Mesenteric fat pad (tissue), 1 donor: ENCODE measurements around the gene SPR. TPM values are rescaled to one million over a fixed set of nuclear protein-coding genes. Genes with fewer than 3 reads are reported as not detected.

ENCODE experiments used
- DNase-seq: peaks from one replicate; pipeline ENCODE4 v3.0.0-alpha.2; 2020; ENCODE audit warnings: low spot score
- total RNA-seq: library from RNA; stranded (reverse); fragmentation: NEBNext Ultra II Directional; extraction: Animal tissue kit (Norgen Biotek cat#: 25700); gene quantifications from one replicate; pipeline ENCODE4 v1.2.1, GENCODE V29; 2021
- donor health status: DM: yes; HTN: yes; CAD: no.

SPR gene
- total RNA-seq, 1 donor from 2014 or later = 38.6 TPM

DNA sequence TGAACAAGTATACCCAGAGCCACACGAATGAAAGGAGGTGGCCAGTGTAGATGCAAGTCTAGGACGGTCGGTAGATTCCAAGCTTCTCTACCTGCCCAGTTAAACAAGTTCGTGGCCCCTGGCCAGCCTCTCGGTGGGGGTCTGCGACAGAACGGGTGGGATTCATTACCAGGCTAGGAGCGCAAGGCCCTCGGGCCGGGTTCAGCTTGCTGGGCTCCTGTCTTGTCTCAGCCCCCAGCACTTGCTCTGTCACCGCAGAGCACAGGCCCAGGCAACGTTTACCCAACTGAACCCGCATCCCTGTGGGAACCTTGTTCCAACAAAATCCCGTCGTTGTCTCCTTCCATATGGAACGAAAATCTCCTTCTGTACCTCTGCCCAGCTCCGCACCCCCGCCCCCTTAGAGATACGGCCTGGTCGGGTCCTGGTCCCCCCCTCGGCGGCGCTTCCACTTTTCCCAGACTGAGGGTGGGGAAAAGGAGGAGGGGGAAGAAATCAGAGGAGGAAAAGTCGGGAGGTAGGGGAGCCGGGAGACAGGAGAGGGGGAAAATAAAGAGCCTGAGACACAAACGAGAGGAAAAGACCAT lies 28.2 kb downstream of the SPR start:
- no peak for DNase-seq

DNA sequence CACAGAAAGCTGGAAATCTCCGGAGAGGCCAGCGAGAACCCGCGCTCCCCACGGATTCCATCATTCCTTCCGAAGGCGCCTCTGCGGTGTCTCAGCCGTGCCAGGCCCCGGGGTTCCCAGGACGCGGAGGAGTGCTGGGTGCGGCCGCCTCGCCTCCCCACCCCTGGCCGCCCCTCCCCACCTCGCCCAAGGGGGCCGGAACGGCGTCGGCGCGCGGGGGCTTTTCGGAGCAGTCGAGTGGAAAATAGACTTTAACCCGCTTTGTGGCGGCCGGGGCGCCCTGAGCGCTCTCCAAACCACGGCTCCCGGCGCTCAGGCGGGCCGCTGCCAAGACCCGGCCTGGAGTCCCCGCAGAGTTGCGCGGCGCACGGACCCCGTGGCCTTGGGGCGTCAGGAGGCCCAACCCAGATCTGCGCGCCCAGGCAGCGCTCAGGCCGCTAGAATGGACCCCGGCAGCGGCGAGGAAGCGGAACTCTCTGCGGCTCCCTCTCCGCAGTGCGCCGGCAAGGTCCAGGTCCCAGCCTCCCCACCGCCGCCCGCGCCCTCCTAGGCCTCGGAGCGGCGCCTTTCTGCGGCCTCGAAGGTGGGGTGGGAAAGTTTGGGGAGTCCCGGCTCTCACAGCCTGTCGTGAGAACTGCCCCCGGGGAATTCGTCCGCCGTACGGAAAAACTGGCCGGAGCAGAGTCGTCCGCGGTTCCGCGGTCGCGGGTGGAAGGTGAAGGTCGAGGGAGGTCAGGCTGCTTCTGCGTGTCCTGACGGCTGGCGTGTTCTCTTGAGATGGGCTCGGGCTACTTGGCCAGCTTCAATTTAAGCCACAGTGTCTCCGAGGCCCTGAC lies 28.9 kb downstream of the SPR start:
- DNase-seq = peak; percentile 89

DNA sequence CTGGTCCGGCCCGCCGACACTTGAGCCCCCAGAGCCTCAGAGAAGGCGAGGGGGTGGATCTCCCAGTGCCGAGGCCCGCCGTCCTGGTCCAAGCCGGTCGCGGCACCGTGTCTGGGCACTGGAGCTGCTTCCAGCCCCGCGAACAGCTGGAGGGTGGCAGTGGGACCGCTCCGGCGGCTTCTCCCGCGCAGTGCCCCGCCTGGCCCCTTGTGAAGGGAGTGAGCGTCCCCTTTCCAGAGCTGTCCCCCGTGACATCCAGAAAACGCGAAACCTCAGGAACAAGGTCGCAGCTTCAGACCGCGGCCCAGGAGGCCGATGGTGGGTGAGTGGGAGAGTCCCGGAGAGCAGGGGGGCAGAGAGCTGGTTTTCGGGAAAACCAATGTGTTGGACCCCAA lies 29.5 kb downstream of the SPR start:
- DNase-seq = peak; percentile 85

DNA sequence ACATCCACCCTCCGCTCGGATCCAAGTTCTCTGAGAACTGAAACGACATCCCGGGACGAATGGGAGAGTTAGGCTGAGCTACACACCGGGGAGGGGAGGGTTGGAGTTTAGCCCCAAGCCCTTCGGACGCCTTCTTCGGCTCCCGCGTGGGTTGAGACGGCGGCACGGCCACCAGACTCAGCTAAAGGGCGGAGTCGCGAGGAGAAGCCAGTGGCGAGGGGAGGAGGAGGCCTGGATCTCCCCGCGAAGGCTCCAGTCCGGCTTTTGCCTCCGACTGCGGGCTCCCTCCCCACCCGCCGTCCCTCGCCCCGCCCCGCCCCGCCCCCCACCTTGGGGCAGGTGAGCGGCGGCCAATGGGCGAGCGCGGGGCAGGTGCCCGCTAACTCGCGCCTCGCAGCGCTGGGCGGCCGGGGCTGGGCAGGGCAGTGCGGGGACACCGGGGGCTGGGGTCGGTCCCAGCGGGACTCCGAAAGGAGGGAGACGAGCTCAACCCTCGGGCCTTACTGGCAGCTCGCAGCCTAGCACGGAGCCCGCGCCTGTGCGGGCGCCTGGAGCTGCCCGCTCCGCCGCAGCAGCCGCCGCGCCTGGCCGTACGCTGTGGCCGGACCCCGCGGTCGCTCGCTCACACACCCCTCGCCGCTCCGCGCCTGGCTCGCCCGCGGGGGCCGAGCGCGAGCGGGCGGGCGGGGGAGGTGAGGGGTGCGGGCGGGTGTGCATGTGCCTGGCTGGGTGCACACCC lies 30.1 kb downstream of the SPR start, which contains the start of gene EMX1:
Gene EMX1 (plus strand): TSS at position 382 of the 739 bp plus-strand sequence. CDS start 334 bp downstream, at position 716.
- DNase-seq = peak; percentile 86

DNA sequence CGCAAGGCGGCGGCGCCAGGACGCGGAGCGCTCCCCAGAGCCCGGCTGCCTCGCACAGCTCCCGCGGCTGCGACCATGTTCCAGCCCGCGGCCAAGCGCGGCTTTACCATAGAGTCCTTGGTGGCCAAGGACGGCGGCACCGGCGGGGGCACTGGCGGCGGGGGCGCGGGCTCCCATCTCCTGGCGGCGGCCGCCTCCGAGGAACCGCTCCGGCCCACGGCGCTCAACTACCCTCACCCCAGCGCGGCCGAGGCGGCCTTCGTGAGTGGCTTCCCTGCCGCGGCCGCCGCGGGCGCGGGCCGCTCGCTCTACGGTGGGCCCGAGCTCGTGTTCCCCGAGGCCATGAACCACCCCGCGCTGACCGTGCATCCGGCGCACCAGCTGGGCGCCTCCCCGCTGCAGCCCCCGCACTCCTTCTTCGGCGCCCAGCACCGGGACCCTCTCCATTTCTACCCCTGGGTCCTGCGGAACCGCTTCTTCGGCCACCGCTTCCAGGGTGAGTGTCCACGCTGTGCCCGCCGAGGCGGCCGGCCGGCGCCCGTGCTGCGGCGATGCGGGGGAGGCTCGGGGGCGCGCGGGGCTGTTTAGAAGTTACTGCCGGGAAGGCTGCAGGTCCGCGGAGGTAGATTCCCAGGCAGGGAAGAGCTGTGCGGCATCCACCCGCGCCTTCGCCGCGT lies 30.8 kb downstream of the SPR start:
- peak; percentile 88 for DNase-seq

DNA sequence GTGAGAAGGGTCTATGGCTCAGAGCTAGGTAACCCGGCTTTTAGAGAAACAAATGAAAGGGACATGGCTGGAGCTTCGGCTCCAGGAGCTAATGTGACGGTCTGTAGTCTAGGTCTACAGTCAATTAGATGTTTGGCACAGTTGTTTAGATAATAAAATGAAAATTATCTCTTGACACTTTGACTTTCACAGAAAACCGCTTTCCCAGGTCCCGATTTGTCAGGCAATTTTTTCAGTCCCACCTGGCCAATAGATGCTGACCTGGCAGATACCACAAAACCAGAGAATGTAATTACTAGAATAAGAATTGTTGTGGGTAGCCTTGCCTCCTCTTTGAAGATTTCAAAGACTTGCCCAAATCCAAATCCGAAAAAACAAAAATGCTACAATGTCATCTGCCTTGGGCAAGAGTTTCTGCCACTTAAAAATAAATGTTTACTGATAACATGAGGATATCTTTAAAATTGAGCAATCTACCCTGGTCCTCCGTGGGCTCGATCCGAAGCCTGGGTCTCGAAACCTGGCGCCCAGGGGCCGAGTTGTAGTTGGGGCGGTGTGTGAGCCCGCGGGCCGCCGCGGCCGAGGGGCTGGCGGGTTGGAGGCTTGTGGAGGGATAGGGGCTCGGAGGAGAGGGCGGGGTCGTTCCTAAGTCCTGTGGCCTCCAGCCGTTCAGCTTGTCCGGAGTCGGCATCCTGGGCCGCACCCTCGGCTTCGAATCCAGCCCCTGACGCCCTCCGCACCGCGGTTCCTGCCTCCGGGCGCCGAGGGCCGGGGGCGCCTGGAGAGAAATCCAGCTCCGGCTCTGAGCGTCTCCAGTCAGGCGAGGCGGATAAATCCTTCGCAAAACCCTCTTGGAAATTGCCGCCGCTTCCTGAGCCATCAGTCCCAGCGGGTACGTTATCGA lies 32.5 kb downstream of the SPR start:
- DNase-seq = peak; percentile 82

DNA sequence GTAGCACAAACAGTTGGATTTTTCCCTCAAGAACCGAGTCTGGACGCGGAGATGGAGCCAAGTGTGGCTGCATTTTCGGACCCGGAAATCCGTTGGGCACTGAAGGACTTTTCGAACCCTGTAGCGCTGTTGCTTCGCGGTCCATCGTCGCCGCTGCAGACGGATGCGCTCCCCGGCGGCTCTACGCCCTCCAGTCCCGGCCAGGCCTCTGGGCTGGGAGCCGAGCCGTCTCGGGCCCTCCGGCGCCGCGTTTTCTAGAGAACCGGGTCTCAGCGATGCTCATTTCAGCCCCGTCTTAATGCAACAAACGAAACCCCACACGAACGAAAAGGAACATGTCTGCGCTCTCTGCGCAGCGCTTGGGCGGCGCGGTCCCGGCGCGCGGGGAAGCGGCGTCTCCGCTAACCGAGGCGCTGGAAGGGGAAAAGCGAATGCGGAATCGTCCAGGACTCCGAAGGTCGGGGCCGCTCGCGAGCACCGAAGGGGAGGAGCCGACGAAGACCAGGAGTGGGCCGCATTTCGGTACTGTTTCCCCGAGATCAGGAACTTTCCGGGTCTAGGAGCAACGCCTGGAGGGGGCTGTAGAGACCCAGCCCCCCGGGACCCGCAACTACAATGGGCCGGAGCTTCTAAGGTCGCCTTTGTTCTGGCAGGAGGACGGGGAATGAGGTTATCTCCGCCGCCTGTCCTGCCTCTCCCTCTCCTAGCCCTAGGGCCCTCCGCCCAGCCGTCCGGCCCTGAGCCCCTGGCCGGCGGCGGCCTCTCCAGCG lies 33.3 kb downstream of the SPR start:
- peak; percentile 79 for DNase-seq

DNA sequence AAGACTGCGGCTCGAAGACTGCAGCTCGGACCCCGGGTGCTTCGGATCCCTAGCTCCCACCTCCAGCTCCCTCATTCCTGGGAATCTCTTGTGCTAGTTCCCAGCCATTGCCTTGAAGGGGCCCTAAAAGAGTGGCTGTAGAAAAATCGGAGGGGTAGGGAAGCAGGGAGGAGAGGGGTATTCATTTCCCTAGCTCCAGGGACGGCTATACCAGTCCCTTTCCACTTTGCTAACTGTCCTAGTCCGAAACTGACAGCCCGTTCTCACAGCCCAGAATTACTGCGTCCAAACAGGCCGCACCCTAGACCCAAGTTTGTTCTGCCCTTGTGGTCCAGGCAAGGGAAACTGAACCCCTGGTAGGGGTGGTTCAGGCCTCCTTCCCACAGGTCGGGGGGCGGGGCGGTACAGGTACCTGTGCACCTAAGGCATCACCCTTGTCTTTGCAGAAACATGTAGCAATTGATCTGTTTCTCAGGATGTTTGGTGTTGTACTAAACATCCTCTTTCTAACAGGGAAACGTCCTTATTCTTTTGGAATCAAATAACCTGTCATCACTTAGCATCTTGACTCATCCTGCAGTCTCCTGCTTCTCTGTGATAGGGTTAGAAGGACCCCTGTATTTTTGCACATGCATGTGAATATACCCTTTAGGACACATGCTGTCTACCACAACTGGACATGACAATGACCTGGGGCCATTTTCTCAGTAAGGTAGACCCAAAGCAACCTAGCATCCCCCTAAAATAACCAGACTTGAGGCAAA lies 34.1 kb downstream of the SPR start:
- no peak for DNase-seq

DNA sequence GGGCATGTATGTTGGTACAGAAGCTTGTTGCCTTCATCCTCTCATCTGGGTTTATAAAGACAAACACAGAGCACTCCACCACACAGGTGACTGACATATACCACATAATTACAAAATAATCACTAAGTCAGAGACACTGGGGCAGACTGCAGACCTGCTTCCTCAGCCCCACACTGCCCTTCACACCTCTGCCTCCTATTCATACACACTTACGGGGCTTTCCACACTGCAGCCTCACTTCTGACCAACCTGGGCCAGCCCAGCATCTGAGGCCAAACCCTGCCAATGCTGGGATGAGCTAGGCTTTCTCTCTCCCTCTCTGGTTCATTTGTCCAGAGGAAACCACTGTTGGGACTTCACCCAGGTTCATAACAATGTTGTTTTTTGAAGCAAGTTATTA lies 34.6 kb downstream of the SPR start:
- no peak for DNase-seq

DNA sequence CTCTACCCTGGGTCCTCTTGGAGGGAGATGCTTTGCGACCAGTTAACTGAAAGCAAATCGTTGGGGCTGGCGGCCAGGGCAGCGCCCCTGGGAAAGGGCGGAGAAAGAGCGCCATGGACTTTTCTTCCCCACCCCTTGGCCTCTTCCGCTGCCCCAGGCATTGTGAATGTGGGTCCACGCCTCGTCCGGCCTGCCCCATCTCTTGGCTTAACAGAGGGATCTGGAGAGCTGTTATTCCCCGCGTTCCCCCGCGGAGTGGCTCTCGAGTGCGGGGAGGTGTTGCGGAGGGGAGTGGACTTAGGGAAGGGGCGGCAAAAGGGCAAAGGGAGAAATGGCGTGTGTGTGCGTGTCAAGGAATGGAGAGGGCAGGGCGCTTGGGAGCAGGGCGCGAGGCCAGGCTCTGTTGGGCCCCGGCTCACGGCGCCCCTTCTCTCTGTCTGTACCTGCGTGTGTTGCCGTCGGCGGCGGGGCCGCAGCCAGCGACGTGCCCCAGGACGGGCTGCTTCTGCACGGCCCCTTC lies 36.7 kb downstream of the SPR start:
- peak; percentile 89 for DNase-seq

DNA sequence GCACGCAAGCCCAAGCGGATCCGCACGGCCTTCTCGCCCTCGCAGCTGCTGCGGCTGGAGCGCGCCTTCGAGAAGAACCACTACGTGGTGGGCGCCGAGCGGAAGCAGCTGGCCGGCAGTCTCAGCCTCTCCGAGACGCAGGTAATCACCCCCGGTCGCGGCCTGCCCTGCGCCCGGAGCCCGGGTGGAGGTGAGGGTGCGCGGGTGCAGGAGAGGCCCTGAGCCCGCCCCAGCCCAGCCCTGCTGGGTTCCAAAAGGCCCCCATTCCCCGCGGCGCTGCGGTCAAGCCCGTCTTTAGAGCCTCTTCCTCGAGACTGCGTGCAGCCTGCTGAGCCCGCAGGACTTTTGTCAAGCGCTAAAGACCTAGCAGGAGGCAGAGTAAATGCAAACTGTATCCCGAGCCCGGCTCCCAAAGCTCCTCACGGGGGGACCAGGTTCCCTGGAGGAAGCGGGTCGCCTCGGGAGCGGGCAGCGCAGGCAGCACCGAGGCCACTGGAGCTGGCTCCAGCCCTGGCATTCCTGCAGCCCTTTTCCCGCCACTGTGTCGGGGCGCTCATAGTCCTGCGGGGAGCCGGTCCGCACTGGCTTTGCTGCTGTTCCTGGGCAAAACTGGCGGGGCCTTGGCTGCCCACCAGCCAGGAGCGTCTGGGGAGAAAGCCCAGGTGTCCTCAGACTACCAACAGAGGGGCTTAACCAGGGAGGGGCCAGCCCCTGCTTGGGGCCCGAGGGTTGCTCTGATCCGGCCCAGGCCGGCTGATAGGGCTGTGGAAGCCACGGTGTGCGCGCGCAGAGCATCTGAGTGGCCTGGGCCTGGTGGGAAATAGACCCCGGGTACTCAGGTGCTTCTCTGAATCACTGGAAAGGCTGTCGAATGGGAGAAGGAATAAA lies 37.4 kb downstream of the SPR start:
- peak; percentile 76 for DNase-seq

DNA sequence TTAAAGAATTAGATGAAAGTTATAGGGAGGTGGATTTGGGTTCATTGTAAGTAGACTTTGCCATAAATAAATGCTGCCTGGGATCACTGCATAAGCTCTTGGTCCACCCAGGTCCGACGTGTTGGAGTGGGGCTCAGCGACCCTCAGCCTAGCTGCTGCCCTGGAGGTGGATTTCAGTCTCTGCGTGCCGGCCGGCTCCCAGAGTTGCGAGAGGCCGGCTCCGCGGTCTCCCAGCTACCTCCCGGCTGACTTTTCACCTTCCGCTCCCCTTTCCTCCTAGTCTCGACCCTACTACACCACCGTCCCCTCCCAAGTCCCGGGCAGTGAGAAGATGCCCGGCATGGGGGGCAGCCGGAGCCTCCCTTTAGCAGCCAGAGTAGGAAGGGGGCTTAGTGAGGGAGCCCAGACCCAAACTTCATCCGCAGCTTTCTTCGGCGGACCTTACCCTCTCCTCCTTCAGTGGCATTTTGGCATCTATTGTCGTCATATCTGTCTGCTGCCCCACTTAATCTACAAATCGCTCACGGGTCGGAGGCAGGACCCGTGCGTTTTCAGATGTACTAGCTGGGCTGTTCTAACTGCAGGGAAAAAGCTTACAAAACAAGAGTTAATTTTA lies 38.2 kb downstream of the SPR start:
- peak; percentile 79 for DNase-seq

DNA sequence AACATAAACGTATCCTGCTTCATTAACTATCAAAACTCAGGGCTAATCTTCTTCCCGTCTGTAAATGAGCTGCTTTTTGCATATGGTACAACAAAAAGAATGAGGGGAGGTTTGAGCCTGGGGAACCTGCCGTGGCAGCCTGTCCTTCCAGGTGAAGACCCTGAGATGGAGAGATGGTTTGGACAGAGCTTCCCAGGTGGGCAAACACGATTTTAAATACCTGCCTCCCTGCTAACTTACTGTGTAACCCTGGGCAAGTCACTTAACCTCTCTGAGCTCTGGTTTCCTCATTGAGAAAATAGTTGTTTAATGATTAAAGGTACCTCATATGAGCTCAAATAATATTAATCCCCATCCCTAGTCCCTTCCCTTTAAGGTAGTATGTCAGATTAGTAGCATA lies 39.2 kb downstream of the SPR start:
- DNase-seq = no peak

DNA sequence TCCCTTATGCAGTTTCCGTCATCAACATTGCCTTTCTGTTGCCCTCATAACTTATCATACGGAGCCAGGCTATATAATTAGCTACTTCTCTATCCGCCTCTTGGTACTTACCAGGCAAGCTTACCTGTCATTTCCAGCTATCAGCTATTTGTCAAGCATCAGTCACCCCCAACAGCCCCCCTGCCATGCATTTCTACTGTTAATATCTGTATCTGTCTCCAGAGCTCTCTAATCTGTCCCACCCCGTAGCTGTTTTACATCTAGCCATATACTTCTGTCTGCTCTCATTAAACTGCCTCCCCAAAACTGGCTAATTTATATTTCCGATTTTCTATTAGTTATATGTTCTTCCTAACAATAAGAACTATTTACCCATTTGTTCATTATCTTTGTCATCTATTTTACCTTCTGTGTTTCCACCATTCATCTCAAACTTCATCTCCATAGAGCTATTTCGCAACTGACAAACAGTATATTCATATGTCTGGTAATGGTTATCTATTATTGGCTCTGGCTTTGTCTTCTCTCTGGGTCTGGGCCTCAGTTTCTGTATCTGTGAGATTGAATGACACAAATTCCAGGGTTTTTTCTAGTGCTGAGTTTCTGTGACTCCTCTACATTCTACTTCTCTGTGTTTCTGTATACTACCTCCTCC lies 39.7 kb downstream of the SPR start:
- no peak for DNase-seq

DNA sequence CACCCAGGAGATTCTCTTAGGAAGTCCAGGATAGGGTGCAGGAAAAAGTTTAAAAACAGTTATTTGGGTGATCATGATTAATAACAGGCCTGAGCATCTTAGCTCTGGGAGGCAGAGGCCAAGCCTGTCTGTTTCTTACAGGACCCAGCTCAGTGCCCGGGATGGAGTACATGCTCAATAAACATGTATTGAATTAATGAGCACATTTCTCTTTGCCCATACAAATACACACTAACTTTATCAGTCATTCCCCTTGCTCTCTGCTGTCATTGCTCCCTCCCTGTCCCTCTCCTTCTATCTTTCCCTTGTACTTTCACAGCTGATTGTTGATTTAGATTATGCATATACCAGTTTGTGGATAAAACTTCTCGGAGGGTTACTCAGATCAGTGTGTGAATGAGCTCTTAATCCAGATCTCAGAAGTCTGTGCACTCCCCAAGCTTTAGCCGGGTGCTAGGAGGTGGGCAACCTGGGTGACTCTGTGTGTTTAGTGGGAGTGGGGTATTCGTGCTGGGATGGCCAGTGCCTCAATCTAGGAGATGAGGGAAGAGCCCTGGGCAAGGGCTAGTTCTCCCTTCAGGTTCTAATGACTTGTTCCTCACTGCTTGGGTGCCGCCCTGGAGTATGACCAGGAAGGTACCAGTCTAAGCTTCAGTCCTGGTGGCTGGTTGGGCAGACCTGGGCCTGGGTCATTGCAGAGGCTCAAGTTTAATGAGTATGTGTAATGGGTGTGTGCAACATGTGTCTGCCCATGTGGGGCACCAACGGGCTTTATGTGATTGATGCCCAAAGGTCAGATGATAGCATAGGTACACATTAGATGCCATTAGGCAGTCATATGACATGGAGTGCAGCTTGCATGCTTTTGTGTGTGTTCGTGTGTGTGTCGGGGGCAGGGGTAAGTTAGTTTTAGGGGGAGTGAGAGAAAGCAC lies 40.7 kb downstream of the SPR start:
- no peak for DNase-seq

DNA sequence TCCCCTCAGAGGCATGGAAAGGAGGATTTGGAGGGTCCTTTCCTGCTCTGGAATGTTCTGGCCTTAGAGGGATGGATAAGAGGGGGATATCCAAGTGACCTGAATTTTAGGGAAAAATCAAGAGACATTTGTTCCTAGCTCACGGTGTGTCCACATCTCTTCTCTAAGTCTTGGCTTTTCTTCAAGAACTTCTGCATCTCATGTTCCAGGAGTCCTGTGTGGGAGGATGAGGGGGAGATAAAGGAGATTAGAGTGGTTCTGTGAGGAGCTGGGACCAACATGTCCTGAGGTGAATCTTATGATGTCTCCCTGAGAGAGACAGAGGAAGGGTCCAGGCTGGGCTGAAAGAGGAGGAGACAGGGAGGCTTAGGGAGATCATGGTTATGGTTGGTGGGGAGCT lies 41.8 kb downstream of the SPR start:
- DNase-seq = no peak
